H1 (cell line): ENCODE data around the gene PTPN2. TPM values are rescaled to one million over a fixed set of nuclear protein-coding genes. Genes with fewer than 3 reads are reported as not detected.

Experiments used
- CTCF ChIA-PET: fragments of 300-600 bp; sonication (Branson Sonifier 250); formaldehyde crosslinking; loops from one replicate; lab custom pipeline; 2021; ENCODE audit not compliant: partially characterized antibody; lab: Charles Lee
- POLR2A ChIA-PET: fragments of 300-600 bp; sonication (Branson Sonifier 250); formaldehyde crosslinking; loops from one replicate; lab custom pipeline; 2021; ENCODE audit warnings: inconsistent platforms; ENCODE audit not compliant: partially characterized antibody; lab: Charles Lee
- DNase-seq, 2 experiments: peaks; one replicate each; pipeline versions ENCODE4 v3.0.0 to v3.0.0-alpha.2; 2010 to 2022; ENCODE audit warnings: low spot score in 2 of 2, low read depth in 1 of 2, mixed read lengths in 1 of 2
- FAIRE-seq: peaks from 2 replicates; lab custom pipeline; 2011; peaks lifted over from hg19 to GRCh38; lab: Jason Lieb, UNC
- H2AFZ ChIP-seq: 2 replicates; pipeline ENCODE4 v1.8.1; 2012; ENCODE audit warnings: low read length, inconsistent platforms
- H2AK5ac ChIP-seq: 2 replicates; pipeline ENCODE4 v1.6.1; 2013; ENCODE audit warnings: low read depth, low read length
- H2BK120ac ChIP-seq: replicated peaks from 2 replicates; pipeline ENCODE3; 2013; ENCODE audit warnings: low read depth, low read length, inconsistent platforms
- H2BK12ac ChIP-seq: 2 replicates; pipeline ENCODE4 v1.6.1; 2013; ENCODE audit warnings: low read depth, low read length
- H2BK15ac ChIP-seq: 2 replicates; pipeline ENCODE4 v1.6.1; 2013; ENCODE audit warnings: low read length
- H2BK20ac ChIP-seq: 2 replicates; pipeline ENCODE4 v1.6.1; 2013; ENCODE audit warnings: low read length
- H2BK5ac ChIP-seq: 2 replicates; pipeline ENCODE4 v1.6.1; 2013; ENCODE audit warnings: low read depth, low read length
- H3K14ac ChIP-seq: 2 replicates; pipeline ENCODE4 v1.6.1; 2013; ENCODE audit warnings: inconsistent platforms; ENCODE audit not compliant: insufficient read length
- H3K18ac ChIP-seq: 2 replicates; pipeline ENCODE4 v1.6.1; 2013; ENCODE audit warnings: low read length; ENCODE audit errors: extremely low read depth
- H3K23ac ChIP-seq: 2 replicates; pipeline ENCODE4 v1.6.1; 2013; ENCODE audit warnings: inconsistent platforms; ENCODE audit not compliant: insufficient read length
- H3K23me2 ChIP-seq: 2 replicates; pipeline ENCODE4 v1.6.1; 2013; ENCODE audit warnings: low read depth, low read length
- H3K27ac ChIP-seq: 2 replicates; pipeline ENCODE4 v1.6.1; 2011; ENCODE audit warnings: low read depth, low read length, inconsistent platforms
- H3K27me3 ChIP-seq, 4 experiments: replicated peaks in 1 of 4; 1 replicate in 1 of 4; 2 replicates in 3 of 4; pipeline versions ENCODE4 v1.6.1 to v1.8.1; 2011 to 2013; ENCODE audit warnings: low read length in 3 of 4, mild to moderate bottlenecking in 3 of 4, inconsistent platforms in 2 of 4, mixed read lengths in 2 of 4, moderate library complexity in 1 of 4; ENCODE audit not compliant: control insufficient read depth in 3 of 4, insufficient read depth in 3 of 4; ENCODE audit errors: extremely low read depth in 1 of 4
- H3K36me3 ChIP-seq, 4 experiments: 2 replicates each; pipeline versions ENCODE4 v1.6.1 to v1.8.1; 2011 to 2013; ENCODE audit warnings: mild to moderate bottlenecking in 4 of 4, low read length in 3 of 4, moderate library complexity in 2 of 4, control low read depth in 1 of 4, inconsistent platforms in 1 of 4; ENCODE audit not compliant: insufficient read depth in 4 of 4, control insufficient read depth in 2 of 4
- H3K4ac ChIP-seq: replicated peaks from 2 replicates; pipeline ENCODE3; 2013; ENCODE audit warnings: low read length, low read depth, mixed read lengths, inconsistent platforms; ENCODE audit not compliant: insufficient read length
- H3K4me1 ChIP-seq, 4 experiments: replicated peaks in 1 of 4; 1 replicate in 1 of 4; 2 replicates in 3 of 4; pipeline versions ENCODE4 v1.6.1 to v1.8.1; 2011 to 2013; ENCODE audit warnings: low read length in 3 of 4, inconsistent platforms in 2 of 4, mixed read lengths in 1 of 4; ENCODE audit not compliant: insufficient read depth in 4 of 4, control insufficient read depth in 3 of 4
- H3K4me2 ChIP-seq, 2 experiments: 2 replicates each; pipeline versions ENCODE4 v1.6.1 to v1.8.1; 2011 to 2013; ENCODE audit warnings: low read depth in 2 of 2, low read length in 2 of 2, control low read depth in 1 of 2, inconsistent platforms in 1 of 2, mild to moderate bottlenecking in 1 of 2; ENCODE audit not compliant: insufficient read depth in 1 of 2
- H3K4me3 ChIP-seq, 4 experiments: fragments of 200-600, 300-600 bp in 1 of 4; sonication (generic), shearing (Covaris generic), sonication (Bioruptor Twin) in 1 of 4; 2 replicates each; pipeline versions ENCODE4 v1.5.1 to v1.8.1; 2011 to 2016; ENCODE audit warnings: low read length in 4 of 4, low read depth in 3 of 4, control low read depth in 2 of 4, inconsistent platforms in 2 of 4, mild to moderate bottlenecking in 2 of 4, mixed read lengths in 1 of 4, moderate library complexity in 1 of 4; ENCODE audit not compliant: insufficient read depth in 2 of 4; ENCODE audit errors: extremely low read depth in 1 of 4
- H3K56ac ChIP-seq: replicated peaks from 2 replicates; pipeline ENCODE3; 2013; ENCODE audit warnings: low read depth, mild to moderate bottlenecking, mixed read lengths, low read length, inconsistent platforms; ENCODE audit not compliant: insufficient read length
- H3K79me1 ChIP-seq: 2 replicates; pipeline ENCODE4 v1.6.1; 2013; ENCODE audit warnings: low read depth, low read length, control low read depth
- H3K79me2 ChIP-seq, 2 experiments: 2 replicates each; pipeline versions ENCODE4 v1.6.1 to v1.8.1; 2012 to 2013; ENCODE audit warnings: low read length in 2 of 2, mild to moderate bottlenecking in 2 of 2, inconsistent platforms in 1 of 2; ENCODE audit not compliant: insufficient read depth in 2 of 2, control insufficient read depth in 1 of 2
- H3K9ac ChIP-seq, 4 experiments: replicated peaks in 1 of 4; 1 replicate in 1 of 4; 2 replicates in 3 of 4; pipeline versions ENCODE4 v1.6.1 to v1.8.1; 2011 to 2013; ENCODE audit warnings: low read depth in 3 of 4, low read length in 3 of 4, control low read depth in 2 of 4, mild to moderate bottlenecking in 2 of 4, moderate library complexity in 2 of 4, inconsistent platforms in 1 of 4; ENCODE audit errors: extremely low read depth in 1 of 4
- H3K9me3 ChIP-seq, 2 experiments: 2 replicates each; pipeline versions ENCODE4 v1.6.1 to v1.8.1; 2012 to 2013; ENCODE audit warnings: mild to moderate bottlenecking in 2 of 2, moderate library complexity in 2 of 2, control low read depth in 1 of 2, inconsistent platforms in 1 of 2, low read depth in 1 of 2, low read length in 1 of 2, mixed read lengths in 1 of 2; ENCODE audit not compliant: insufficient read depth in 2 of 2
- H4K20me1 ChIP-seq, 2 experiments: replicated peaks in 1 of 2; 2 replicates each; pipeline versions ENCODE3 to v1.8.1; 2011 to 2013; ENCODE audit warnings: inconsistent platforms in 2 of 2, low read length in 2 of 2, mild to moderate bottlenecking in 1 of 2; ENCODE audit not compliant: insufficient read depth in 2 of 2, control insufficient read depth in 1 of 2
- H4K5ac ChIP-seq: 2 replicates; pipeline ENCODE4 v1.6.1; 2013; ENCODE audit warnings: low read length, low read depth, mixed read lengths, inconsistent platforms; ENCODE audit not compliant: insufficient read length
- H4K8ac ChIP-seq: 2 replicates; pipeline ENCODE4 v1.8.0; 2013; ENCODE audit warnings: mild to moderate bottlenecking, moderate library complexity, low read length, inconsistent platforms; ENCODE audit not compliant: insufficient read depth; ENCODE audit errors: extremely low read depth
- H4K91ac ChIP-seq: replicated peaks from 2 replicates; pipeline ENCODE3; 2013; ENCODE audit warnings: low read length, mixed read lengths, inconsistent platforms; ENCODE audit not compliant: insufficient read length
- RBBP5 ChIP-seq: IDR thresholded peaks from 2 replicates; pipeline ENCODE4 v1.7.1; 2012; ENCODE audit warnings: low read depth, mild to moderate bottlenecking, inconsistent platforms, low read length, moderate library complexity, borderline replicate concordance
- WGBS, 2 experiments: shearing (Covaris generic) in 1 of 2; methylation state at CpG; one replicate each; pipeline versions ENCODE4 v1.1.6 to v1.1.7; 2013 to 2015; ENCODE audit warnings: low lambda C conversion rate in 2 of 2, mixed read lengths in 2 of 2, inconsistent platforms in 1 of 2, low coverage in 1 of 2, missing lambda C conversion rate in 1 of 2; ENCODE audit not compliant: insufficient replicate concordance in 2 of 2, insufficient coverage in 1 of 2, insufficient read length in 1 of 2; ENCODE audit errors: extremely low coverage in 1 of 2, missing lambda C conversion rate in 1 of 2; 5-methylcytosine and 5-hydroxymethylcytosine counted together
- polyA plus RNA-seq, 7 experiments: library from polyadenylated mRNA; depleted of rRNA in 3 of 7; stranded (reverse) in 5 of 7; unstranded in 2 of 7; fragments of >200 nt in 5 of 7; fragments of 200-250 nt in 2 of 7; gene quantifications; 1 replicate in 5 of 7; 2 replicates in 1 of 7; 4 replicates in 1 of 7; pipeline versions ENCODE4 v1.2.1 to v1.2.3, GENCODE V29; 2011 to 2013; ENCODE audit warnings: missing spikeins in 2 of 7, mixed read lengths in 2 of 7
- total RNA-seq: library from RNA; stranded (reverse); fragmentation: NEBNext Ultra II Directional; extraction: Animal tissue kit (Norgen Biotek cat#: 25700); gene quantifications from 2 replicates; pipeline ENCODE4 v1.2.1, GENCODE V29; 2021

The PTPN2 gene
- total and polyA plus RNA-seq, 2 of the 8 experiments (the other 6 are each of a cell fraction or from before 2014, with no cell fraction given): 16.4 to 54.0 TPM

DNA sequence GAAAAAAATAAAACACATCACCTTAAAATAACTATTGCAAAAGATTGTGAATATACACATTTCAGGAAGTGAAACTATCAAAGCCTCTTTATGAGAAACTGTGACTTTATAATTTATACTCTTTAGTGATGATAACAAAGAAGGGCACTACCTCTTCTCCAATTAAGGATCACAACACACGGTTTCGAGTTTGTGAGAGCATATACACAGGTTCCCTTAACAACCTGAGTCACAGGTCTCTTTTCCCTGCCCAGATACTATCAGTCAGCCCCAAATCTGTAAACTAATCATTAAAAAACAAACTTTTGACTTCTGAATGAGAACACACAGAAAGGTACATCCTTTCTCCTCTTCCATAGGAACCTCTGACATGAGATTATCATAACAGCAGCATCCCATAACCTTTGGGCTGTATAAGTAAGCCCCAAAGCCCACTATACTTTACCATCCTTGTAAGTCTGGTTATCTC lies 44.9 kb downstream of the PTPN2 start:
- FAIRE-seq: no peak
- Histone ChIP-seq H3K79me1 (peaks cover 9% of the 10 kb centered on the region; the same call in 1 of the 2 replicates), H3K14ac (no peak overlapping the region), H2BK15ac (no peak overlapping the region), H3K4me2 (no peak overlapping the region), H3K18ac (no peak overlapping the region), H3K9me3 (no peaks in the 10 kb centered on the region), H3K79me2 (peaks cover 0 to 65% of the 10 kb centered on the region in 2 experiments; a peak in 2 of 4 replicates), H3K23ac (no peak overlapping the region), H2AFZ (no peak overlapping the region), H3K27ac (no peak overlapping the region), H2BK5ac (no peak overlapping the region), H2BK20ac (no peak overlapping the region), H3K4me1 (peaks cover 0 to 11% (median 8%) of the 10 kb centered on the region in 4 experiments; a peak in 5 of 7 replicates), H4K5ac (no peak overlapping the region), H3K4ac (no peak overlapping the region), H2AK5ac (no peak overlapping the region), H3K4me3 (no peak overlapping the region), H4K91ac (no peak overlapping the region), H3K56ac (no peak overlapping the region), H2BK12ac (no peak overlapping the region), H4K8ac (no peak overlapping the region), H3K9ac (no peak overlapping the region), H3K23me2 (no peaks in the 10 kb centered on the region), H2BK120ac (no peak overlapping the region), H4K20me1 (peaks cover 0 to 9% of the 10 kb centered on the region in 2 experiments), H3K27me3 (no peaks in the 10 kb centered on the region), H3K36me3 (peaks cover 0 to 4% (median 1%) of the 10 kb centered on the region in 4 experiments; a peak in 3 of 8 replicates)
- POLR2A ChIA-PET: no interaction called here
- CTCF ChIA-PET: no interaction called here
- no peak for DNase-seq
- 92% methylated on average over 2 of the region's 2 CpGs; no CpG with 5 or more reads in 1 of the 2 experiments for WGBS, 2 experiments
- TF ChIP-seq RBBP5: no peak
